ELR (cell line): ENCODE measurements around the gene WNT1.

Experiments used
- DNase-seq: peaks from one replicate; pipeline ENCODE4 v3.0.0-alpha.2; 2015; ENCODE audit warnings: low read depth

The WNT1 gene

DNA sequence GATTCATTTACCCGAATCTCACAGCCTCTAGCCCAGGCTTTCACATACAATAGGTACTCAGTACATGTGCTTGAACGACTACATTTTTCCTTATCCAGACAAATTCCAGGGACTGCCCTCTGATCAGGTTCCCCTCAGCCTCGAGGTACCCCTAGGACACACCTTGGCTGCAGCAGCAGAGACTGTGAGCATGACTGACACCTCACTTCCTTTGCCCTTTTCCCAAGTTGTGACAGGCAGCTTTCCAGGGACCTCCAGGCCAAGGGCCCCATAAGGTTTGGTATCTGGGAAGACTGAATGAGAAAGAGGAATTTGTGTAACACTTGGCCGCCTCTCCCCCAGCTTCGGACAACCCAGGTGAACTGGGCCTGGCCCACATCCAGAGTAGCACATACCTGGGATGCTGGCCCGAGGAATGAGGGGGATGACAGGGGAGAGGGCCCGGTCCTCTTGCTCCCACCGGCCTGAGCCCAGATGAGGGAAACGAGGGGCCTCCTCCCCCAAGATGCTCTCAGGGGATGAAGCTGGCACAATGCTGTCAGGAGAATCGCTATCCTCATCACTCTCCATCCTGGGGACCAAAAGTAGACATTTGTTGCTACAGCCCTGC is 50.6 kb downstream of the WNT1 start:
- DNase-seq, result no peak

DNA sequence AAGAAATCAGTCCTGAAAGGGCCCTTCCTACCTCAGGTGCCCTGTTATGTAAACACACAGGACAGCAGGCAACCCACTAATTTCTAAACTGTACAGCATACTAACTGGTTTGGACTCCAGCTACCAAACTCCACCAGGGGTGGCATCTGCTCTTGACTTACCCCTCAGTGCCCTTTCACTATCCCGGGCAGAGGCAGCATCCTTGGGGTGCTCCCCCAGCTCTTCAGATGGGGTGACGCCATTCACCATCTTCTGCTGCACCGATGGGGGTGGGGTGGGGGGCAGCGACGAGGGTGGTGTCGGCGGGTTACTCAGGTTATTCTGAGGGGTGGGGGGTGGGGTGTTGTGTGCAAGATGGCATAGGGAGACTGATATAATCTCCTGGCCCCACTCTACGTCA is 52.0 kb downstream of the WNT1 start:
- DNase-seq, result no peak

DNA sequence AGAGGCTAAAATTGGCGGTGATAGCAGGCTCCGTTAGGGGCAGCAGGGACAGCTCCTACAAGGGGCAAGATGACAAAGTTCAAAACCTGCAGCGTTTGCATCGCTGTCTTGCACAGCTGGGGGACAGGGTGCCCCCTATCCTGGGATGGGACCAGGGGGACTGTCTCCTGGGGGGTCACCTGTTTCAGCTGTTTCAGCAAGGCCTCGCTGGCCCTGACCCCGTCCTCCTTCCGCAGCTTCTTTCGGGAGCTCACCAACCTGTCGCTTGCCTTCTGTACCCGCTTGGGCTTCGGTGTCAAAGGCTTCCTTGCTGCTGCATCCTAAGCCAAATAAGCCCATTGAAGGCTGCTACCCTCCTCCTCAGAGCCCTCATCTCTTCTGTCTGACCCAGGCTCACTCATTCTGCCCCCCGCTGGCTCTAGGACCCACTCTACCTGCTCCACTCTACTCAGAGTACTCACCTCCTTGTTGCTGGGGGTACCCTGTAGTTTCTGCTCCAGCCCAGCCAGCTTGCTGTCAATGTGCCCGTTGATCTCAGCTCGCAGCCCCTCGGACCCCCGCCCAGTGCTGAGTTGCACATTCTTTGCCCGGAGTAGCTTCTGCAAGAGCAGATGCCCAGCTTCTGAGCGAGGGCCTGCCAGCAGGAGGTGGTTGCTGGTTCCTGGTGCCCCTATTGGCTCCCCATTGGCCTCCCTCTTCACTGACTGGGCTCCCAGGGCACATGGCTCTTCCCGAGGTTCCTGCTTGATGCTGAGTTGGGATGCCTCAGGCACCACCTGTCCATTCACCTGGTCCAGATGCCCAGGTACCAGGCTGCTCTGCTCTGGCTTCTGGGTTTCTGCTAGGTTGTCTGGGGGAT is 52.8 kb downstream of the WNT1 start:
- no peak for DNase-seq

DNA sequence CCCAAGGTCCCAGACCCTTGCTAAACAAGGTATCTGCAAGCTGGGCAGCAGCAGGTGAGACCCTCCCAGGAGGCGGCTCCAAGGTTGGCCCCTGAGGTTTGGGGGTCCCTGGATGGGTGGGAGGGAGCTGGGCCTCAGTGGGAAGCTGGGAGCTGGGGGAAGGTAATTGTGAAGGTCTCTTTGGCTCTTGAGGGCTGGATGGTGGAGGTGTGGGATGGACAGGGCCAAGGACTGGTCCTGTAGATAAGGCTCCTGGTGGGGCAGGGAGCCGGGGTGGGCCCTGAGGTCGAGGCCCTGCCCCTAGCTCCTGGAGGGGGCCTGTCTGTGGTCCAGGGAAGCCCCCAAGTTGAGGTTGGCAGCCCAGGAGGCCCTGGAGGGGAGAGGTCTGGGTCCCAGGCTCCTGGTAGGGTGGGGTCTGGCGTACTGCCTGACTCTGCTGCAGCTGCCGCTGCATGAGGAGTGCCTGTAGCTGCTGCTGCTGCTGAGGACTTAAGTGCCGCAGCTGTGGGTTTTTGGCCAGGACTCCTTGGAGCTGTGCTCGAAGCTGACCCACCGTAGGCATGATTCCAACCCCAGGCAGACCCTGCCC is 53.5 kb downstream of the WNT1 start:
- no peak for DNase-seq
